Measurements from ENCODE around the gene CD52.

DNA sequence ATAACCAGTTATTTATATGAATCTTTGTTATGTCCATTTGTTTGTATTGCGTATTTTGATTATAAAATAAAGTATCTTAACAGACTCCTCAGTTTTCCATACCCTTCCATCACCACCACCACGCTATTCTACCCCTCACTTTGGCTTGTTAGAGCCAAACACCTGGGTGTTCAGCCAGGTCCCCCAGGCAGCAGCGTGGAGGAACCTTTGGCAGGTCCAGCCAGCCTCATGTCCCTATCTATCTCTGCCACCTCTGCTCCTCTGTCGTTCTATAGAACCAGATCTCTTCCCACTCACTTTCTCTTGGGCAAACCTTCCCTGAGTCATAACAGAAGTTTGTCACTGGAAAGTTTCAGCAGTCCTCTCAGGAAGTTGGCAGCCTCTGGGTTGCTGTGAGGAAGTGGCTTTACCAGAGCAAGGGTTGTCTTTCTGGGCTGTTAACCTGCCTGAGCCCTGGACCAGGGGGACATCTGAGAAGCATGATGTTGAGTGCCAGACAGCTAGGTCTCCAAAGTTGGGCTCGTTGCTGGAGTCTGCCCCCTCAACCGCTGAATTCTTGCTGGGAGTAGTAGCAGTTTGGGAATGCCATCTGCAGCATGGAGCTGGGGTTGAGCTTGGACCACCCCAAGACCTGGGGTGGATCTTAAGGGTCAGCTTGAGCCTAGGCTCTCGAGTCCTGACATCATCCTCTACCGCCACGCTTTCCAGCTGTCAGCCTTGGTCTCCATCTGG lies 38.9 kb upstream of the CD52 start:
- TF ChIP-seq CTCF (IDR thresholded peaks at IDR 0.05; ENCODE audit: insufficient read depth, low read length) (no peak), POLR2AphosphoS5 (IDR thresholded peaks at IDR 0.05; ENCODE audit: low read depth) (no peak)
- TF ChIP-seq, protein P1, sequence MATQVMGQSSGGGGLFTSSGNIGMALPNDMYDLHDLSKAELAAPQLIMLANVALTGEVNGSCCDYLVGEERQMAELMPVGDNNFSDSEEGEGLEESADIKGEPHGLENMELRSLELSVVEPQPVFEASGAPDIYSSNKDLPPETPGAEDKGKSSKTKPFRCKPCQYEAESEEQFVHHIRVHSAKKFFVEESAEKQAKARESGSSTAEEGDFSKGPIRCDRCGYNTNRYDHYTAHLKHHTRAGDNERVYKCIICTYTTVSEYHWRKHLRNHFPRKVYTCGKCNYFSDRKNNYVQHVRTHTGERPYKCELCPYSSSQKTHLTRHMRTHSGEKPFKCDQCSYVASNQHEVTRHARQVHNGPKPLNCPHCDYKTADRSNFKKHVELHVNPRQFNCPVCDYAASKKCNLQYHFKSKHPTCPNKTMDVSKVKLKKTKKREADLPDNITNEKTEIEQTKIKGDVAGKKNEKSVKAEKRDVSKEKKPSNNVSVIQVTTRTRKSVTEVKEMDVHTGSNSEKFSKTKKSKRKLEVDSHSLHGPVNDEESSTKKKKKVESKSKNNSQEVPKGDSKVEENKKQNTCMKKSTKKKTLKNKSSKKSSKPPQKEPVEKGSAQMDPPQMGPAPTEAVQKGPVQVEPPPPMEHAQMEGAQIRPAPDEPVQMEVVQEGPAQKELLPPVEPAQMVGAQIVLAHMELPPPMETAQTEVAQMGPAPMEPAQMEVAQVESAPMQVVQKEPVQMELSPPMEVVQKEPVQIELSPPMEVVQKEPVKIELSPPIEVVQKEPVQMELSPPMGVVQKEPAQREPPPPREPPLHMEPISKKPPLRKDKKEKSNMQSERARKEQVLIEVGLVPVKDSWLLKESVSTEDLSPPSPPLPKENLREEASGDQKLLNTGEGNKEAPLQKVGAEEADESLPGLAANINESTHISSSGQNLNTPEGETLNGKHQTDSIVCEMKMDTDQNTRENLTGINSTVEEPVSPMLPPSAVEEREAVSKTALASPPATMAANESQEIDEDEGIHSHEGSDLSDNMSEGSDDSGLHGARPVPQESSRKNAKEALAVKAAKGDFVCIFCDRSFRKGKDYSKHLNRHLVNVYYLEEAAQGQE (IDR thresholded peaks at IDR 0.05; ENCODE audit: insufficient replicate concordance, low read depth) = no peak
